Astrocyte (in vitro differentiated cells and primary cell): ENCODE measurements around the gene CAPSL. TPM values are rescaled to one million over a fixed set of nuclear protein-coding genes. Genes with fewer than 3 reads are reported as not detected.

Source experiments
- DNase-seq: peaks from one replicate; pipeline ENCODE4 v3.0.0-alpha.2; 2010; ENCODE audit warnings: low read depth
- FAIRE-seq: peaks from 2 replicates; lab custom pipeline; 2011; peaks lifted over from hg19 to GRCh38; lab: Jason Lieb, UNC
- H2AFZ ChIP-seq: 2 replicates; pipeline ENCODE4 v1.6.0; 2012; ENCODE audit warnings: low read depth, low read length, inconsistent platforms
- H3K27ac ChIP-seq: 2 replicates; pipeline ENCODE4 v1.5.1; 2011; ENCODE audit warnings: low read depth, low read length, inconsistent platforms
- H3K27me3 ChIP-seq: 2 replicates; pipeline ENCODE4 v1.6.0; 2011; ENCODE audit warnings: low read length, inconsistent platforms; ENCODE audit not compliant: insufficient read depth
- H3K36me3 ChIP-seq: 2 replicates; pipeline ENCODE4 v1.5.1; 2011; ENCODE audit warnings: low read length, inconsistent platforms; ENCODE audit not compliant: insufficient read depth
- H3K4me1 ChIP-seq: 2 replicates; pipeline ENCODE4 v1.5.1; 2011; ENCODE audit warnings: low read length, inconsistent platforms; ENCODE audit not compliant: insufficient read depth
- H3K4me2 ChIP-seq: 2 replicates; pipeline ENCODE4 v1.6.0; 2012; ENCODE audit warnings: low read length, inconsistent platforms
- H3K4me3 ChIP-seq: 2 replicates; pipeline ENCODE4 v1.5.1; 2011; ENCODE audit warnings: low read depth, mild to moderate bottlenecking, low read length, inconsistent platforms; ENCODE audit not compliant: insufficient read depth
- H3K79me2 ChIP-seq: 2 replicates; pipeline ENCODE4 v1.6.0; 2012; ENCODE audit warnings: mild to moderate bottlenecking, low read length, inconsistent platforms; ENCODE audit not compliant: insufficient read depth
- H3K9ac ChIP-seq: 2 replicates; pipeline ENCODE4 v1.6.0; 2012; ENCODE audit warnings: mild to moderate bottlenecking, low read length, inconsistent platforms
- H3K9me3 ChIP-seq: 2 replicates; pipeline ENCODE4 v1.5.1; 2012; ENCODE audit warnings: low read depth, mild to moderate bottlenecking, low read length, inconsistent platforms; ENCODE audit not compliant: insufficient read depth
- H4K20me1 ChIP-seq: 2 replicates; pipeline ENCODE4 v1.6.0; 2012; ENCODE audit warnings: low read length, inconsistent platforms; ENCODE audit not compliant: insufficient read depth
- H3K27ac Mint-ChIP-seq: one replicate; pipeline ENCODE4 v1.8.0; 2021; ENCODE audit warnings: mild to moderate bottlenecking, mixed read lengths; ENCODE audit not compliant: unreplicated experiment
- H3K27me3 Mint-ChIP-seq: one replicate; pipeline ENCODE4 v1.8.0; 2021; ENCODE audit warnings: low read depth, mixed read lengths; ENCODE audit not compliant: unreplicated experiment
- H3K36me3 Mint-ChIP-seq: one replicate; pipeline ENCODE4 v1.8.0; 2021; ENCODE audit warnings: low read depth, mixed read lengths; ENCODE audit not compliant: unreplicated experiment
- H3K4me1 Mint-ChIP-seq: one replicate; pipeline ENCODE4 v1.8.0; 2021; ENCODE audit warnings: low read depth, mixed read lengths; ENCODE audit not compliant: unreplicated experiment
- H3K4me3 Mint-ChIP-seq: one replicate; pipeline ENCODE4 v1.8.0; 2021; ENCODE audit warnings: mild to moderate bottlenecking, moderate library complexity, mixed read lengths; ENCODE audit not compliant: unreplicated experiment
- H3K9me3 Mint-ChIP-seq: one replicate; pipeline ENCODE4 v1.8.0; 2021; ENCODE audit warnings: mild to moderate bottlenecking, mixed read lengths; ENCODE audit not compliant: unreplicated experiment
- CTCF ChIP-seq: IDR thresholded peaks from 2 replicates; pipeline ENCODE4 v1.5.1; 2011; ENCODE audit warnings: low read depth, mild to moderate bottlenecking, inconsistent platforms, low read length, moderate library complexity; ENCODE audit not compliant: insufficient read depth
- EZH2 ChIP-seq: IDR thresholded peaks from 2 replicates; pipeline ENCODE4 v1.6.1; 2012; ENCODE audit warnings: mild to moderate bottlenecking, low read length, inconsistent platforms; ENCODE audit not compliant: insufficient read depth
- total RNA-seq: library from RNA; stranded (reverse); gene quantifications from 2 replicates; pipeline ENCODE4 v1.2.1, GENCODE V29; 2021

Gene CAPSL
- total RNA-seq, 1 donor from 2014 or later: not detected

DNA sequence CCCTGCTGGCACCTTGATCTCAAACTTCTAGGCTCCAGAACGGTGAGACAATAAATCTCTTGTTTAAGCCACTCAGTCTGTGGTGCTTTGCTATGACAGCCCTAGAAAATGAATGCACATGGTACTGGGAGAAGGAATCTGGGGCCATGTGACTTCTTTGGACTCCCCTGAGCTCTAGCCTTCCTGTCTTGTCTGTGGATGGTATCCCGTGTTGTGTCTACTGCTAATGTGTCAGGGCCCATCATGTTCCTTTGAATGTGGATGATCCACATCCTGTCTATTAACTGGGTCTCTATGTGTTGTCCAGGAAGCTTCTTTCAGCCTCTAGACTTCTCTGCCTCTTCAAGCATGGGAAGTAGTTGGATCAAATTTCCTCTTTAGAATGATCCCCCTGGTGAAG lies 56.7 kb downstream of the CAPSL start:
- FAIRE-seq (no peak), DNase-seq (no peak)
- no peak overlapping the region for H3K9ac ChIP-seq
- H2AFZ ChIP-seq: no peak overlapping the region
- H3K27me3 ChIP-seq: no peaks in the 10 kb centered on the region
- no peaks in the 10 kb centered on the region for H3K9me3 ChIP-seq
- peaks cover 47% of the 10 kb centered on the region for H3K4me1 Mint-ChIP-seq
- H3K36me3 ChIP-seq: no peaks in the 10 kb centered on the region
- no peak overlapping the region for H3K4me2 ChIP-seq
- peaks cover 15% of the 10 kb centered on the region for H3K4me1 ChIP-seq
- no peak overlapping the region for H3K27ac ChIP-seq
- no peak overlapping the region for H3K27ac Mint-ChIP-seq
- H3K4me3 ChIP-seq: no peak overlapping the region
- no peak for TF ChIP-seq EZH2
- no peak for TF ChIP-seq CTCF
- no peaks in the 10 kb centered on the region for H3K79me2 ChIP-seq
- H3K27me3 Mint-ChIP-seq: no peaks in the 10 kb centered on the region
- H4K20me1 ChIP-seq: no peaks in the 10 kb centered on the region
- no peaks in the 10 kb centered on the region for H3K9me3 Mint-ChIP-seq
- H3K36me3 Mint-ChIP-seq: no peaks in the 10 kb centered on the region
- no peak overlapping the region for H3K4me3 Mint-ChIP-seq

- no peak for DNase-seq
- Histone ChIP-seq H3K9ac (no peak overlapping the region), H3K36me3 (no peaks in the 10 kb centered on the region), H3K9me3 (no peaks in the 10 kb centered on the region), H4K20me1 (no peaks in the 10 kb centered on the region), H3K79me2 (no peaks in the 10 kb centered on the region), H3K27ac (no peak overlapping the region), H2AFZ (no peak overlapping the region), H3K4me3 (no peak overlapping the region), H3K27me3 (no peaks in the 10 kb centered on the region), H3K4me2 (no peak overlapping the region), H3K4me1 (peaks cover 18% of the 10 kb centered on the region)
- H3K4me3 Mint-ChIP-seq: peak overlapping the region; percentile 23
- no peak overlapping the region for H3K27ac Mint-ChIP-seq
- no peaks in the 10 kb centered on the region for H3K9me3 Mint-ChIP-seq
- TF ChIP-seq CTCF: no peak
- peaks cover 2% of the 10 kb centered on the region for H3K36me3 Mint-ChIP-seq
- FAIRE-seq: no peak
- H3K4me1 Mint-ChIP-seq: peaks cover 50% of the 10 kb centered on the region
- H3K27me3 Mint-ChIP-seq: no peaks in the 10 kb centered on the region
These were observed 58.3 kb downstream of the CAPSL start for GRCh38 chr5:35880156-35880555.

- Histone ChIP-seq H3K4me1 (peaks cover 16% of the 10 kb centered on the region), H3K9ac (no peak overlapping the region), H3K4me3 (no peak overlapping the region), H3K4me2 (no peak overlapping the region), H3K9me3 (no peaks in the 10 kb centered on the region), H3K79me2 (no peaks in the 10 kb centered on the region), H3K27ac (no peak overlapping the region), H3K27me3 (no peaks in the 10 kb centered on the region), H4K20me1 (no peaks in the 10 kb centered on the region), H2AFZ (no peak overlapping the region), H3K36me3 (no peaks in the 10 kb centered on the region)
- Mint-ChIP-seq H3K4me1 (peaks cover 50% of the 10 kb centered on the region), H3K36me3 (peaks cover 2% of the 10 kb centered on the region), H3K27me3 (no peaks in the 10 kb centered on the region), H3K4me3 (no peak overlapping the region), H3K27ac (no peak overlapping the region), H3K9me3 (no peaks in the 10 kb centered on the region)
- no peak for DNase-seq
- no peak for TF ChIP-seq EZH2
- FAIRE-seq: no peak
These were observed 58.8 kb downstream of the CAPSL start for GRCh38 chr5:35879649-35880048.
